HG03558 (cell line): ENCODE results near the gene ANKRD1.

Experiments
- ATAC-seq: cut with Tn5 transposase; IDR thresholded peaks from one replicate; pipeline ENCODE4 v1.9.1; 2021; ENCODE audit warnings: moderate number of reproducible peaks; ENCODE audit not compliant: unreplicated experiment; ENCODE audit errors: extremely low read depth

The ANKRD1 gene

GRCh38 chr10:90866050-90866598 is 54.8 kb downstream of the ANKRD1 start:
- no peak for ATAC-seq

- no peak for ATAC-seq
These were observed 55.5 kb downstream of the ANKRD1 start for GRCh38 chr10:90865401-90865800.

- ATAC-seq: no peak
These were observed 57.9 kb downstream of the ANKRD1 start for GRCh38 chr10:90862908-90863514.
